ENCODE data around the gene DNAJB9. TPM values are rescaled to one million over a fixed set of nuclear protein-coding genes. Genes with fewer than 3 reads are reported as not detected.

Gene DNAJB9
- total RNA-seq, 2 donors from 2014 or later, result 60.2 to 100.0 TPM

DNA sequence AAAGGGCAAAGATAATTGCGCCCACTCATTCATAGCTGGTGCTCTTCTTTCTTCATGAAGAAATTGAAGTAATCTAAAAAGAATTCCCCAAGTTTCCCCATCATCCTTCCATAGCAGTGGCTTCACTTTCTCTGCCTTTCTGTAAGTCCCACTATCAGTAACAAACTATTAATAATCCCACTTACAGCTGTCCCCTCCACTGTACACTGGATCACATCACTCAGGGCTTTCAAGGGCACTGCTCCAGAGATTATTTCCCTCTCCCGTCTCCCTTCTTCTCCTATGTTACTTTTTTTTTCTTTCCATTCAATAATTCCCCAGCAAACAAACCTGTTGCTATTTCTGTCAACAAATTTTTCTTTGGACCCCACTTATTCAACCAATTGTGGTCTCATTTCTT, 16.2 kb downstream of the DNAJB9 start:
- TF ChIP-seq CTCF (IDR thresholded peaks at IDR 0.05), result no peak
- no peak for DNase-seq (ENCODE audit: low spot score)
- Histone ChIP-seq H3K4me3 (no peak overlapping the region), H3K36me3 (no peaks in the 10 kb centered on the region), H3K9me3 (no peaks in the 10 kb centered on the region), H3K27me3 (no peaks in the 10 kb centered on the region), H3K27ac (no peak overlapping the region), H3K4me1 (no peaks in the 10 kb centered on the region)

GRCh38 chr7:108586274-108586710, 16.6 kb downstream of the DNAJB9 start:
- TF ChIP-seq CTCF (IDR thresholded peaks at IDR 0.05), result no peak
- Histone ChIP-seq H3K4me1 (no peaks in the 10 kb centered on the region), H3K27ac (no peak overlapping the region), H3K4me3 (no peak overlapping the region), H3K9me3 (no peaks in the 10 kb centered on the region), H3K36me3 (no peaks in the 10 kb centered on the region), H3K27me3 (no peaks in the 10 kb centered on the region)
- no peak for DNase-seq (ENCODE audit: low spot score)

GRCh38 chr7:108589199-108589598, 19.5 kb downstream of the DNAJB9 start:
- no peaks in the 10 kb centered on the region for H3K36me3 ChIP-seq
- H3K27me3 ChIP-seq, result no peaks in the 10 kb centered on the region
- no peak for DNase-seq (ENCODE audit: low spot score)
- no peak for TF ChIP-seq CTCF (IDR thresholded peaks at IDR 0.05)
- H3K9me3 ChIP-seq, result no peaks in the 10 kb centered on the region
- no peak overlapping the region for H3K27ac ChIP-seq
- H3K4me1 ChIP-seq, result no peaks in the 10 kb centered on the region
- H3K4me3 ChIP-seq, result no peak overlapping the region

- H3K4me1 ChIP-seq, result no peaks in the 10 kb centered on the region
- no peaks in the 10 kb centered on the region for H3K27me3 ChIP-seq
- DNase-seq (ENCODE audit: low spot score), result no peak
- H3K27ac ChIP-seq, result no peak overlapping the region
- TF ChIP-seq CTCF (IDR thresholded peaks at IDR 0.05), result no peak
- H3K9me3 ChIP-seq, result no peaks in the 10 kb centered on the region
- H3K36me3 ChIP-seq, result no peaks in the 10 kb centered on the region
- H3K4me3 ChIP-seq, result no peak overlapping the region
These were observed 20.2 kb downstream of the DNAJB9 start for GRCh38 chr7:108589874-108590273.

DNA sequence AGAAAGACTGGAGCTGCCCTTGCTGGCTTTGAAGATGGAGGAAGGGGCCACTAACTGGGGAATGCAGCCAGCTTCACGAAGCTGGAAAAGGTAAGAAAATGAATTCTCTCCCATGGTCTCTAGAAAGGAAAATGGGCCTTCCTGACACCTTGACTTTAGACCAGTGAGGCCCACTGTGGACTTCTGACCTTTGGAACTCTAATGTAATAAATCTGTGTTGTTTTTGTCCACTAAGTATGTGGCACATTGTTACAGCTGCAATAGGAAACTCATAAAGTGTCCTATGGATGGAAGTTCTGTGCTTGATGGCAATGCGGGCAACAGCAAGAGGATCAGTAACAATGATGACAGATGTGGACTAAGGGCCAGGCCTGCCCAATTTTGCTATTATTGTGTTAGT, 20.9 kb downstream of the DNAJB9 start:
- H3K36me3 ChIP-seq, result no peaks in the 10 kb centered on the region
- H3K9me3 ChIP-seq, result no peaks in the 10 kb centered on the region
- H3K4me3 ChIP-seq, result no peak overlapping the region
- H3K27ac ChIP-seq, result no peak overlapping the region
- no peak for DNase-seq (ENCODE audit: low spot score)
- no peak for TF ChIP-seq CTCF (IDR thresholded peaks at IDR 0.05)
- H3K27me3 ChIP-seq, result no peaks in the 10 kb centered on the region
- no peaks in the 10 kb centered on the region for H3K4me1 ChIP-seq

- H3K27ac ChIP-seq, result no peak overlapping the region
- no peak overlapping the region for H3K4me3 ChIP-seq
- H3K27me3 ChIP-seq, result no peaks in the 10 kb centered on the region
- H3K36me3 ChIP-seq, result no peaks in the 10 kb centered on the region
- H3K9me3 ChIP-seq, result no peaks in the 10 kb centered on the region
- peak in 1 of 2 donors; percentile 35 for TF ChIP-seq CTCF (IDR thresholded peaks at IDR 0.05)
- no peaks in the 10 kb centered on the region for H3K4me1 ChIP-seq
- DNase-seq (ENCODE audit: low spot score), result no peak
These were observed 23.1 kb downstream of the DNAJB9 start for GRCh38 chr7:108592646-108593201.

Data from right atrium auricular region (tissue), 2 donors.